ENCODE measurements around the gene PTGFRN.
A peak's percentile ranks its signal among the peaks of the same experiment; 100 is the strongest.
"Not testable (repeated sequence)": the region's sequence is repeated elsewhere in the genome, so short reads cannot be mapped to it uniquely, and the experiment has no call there.

The PTGFRN gene

DNA sequence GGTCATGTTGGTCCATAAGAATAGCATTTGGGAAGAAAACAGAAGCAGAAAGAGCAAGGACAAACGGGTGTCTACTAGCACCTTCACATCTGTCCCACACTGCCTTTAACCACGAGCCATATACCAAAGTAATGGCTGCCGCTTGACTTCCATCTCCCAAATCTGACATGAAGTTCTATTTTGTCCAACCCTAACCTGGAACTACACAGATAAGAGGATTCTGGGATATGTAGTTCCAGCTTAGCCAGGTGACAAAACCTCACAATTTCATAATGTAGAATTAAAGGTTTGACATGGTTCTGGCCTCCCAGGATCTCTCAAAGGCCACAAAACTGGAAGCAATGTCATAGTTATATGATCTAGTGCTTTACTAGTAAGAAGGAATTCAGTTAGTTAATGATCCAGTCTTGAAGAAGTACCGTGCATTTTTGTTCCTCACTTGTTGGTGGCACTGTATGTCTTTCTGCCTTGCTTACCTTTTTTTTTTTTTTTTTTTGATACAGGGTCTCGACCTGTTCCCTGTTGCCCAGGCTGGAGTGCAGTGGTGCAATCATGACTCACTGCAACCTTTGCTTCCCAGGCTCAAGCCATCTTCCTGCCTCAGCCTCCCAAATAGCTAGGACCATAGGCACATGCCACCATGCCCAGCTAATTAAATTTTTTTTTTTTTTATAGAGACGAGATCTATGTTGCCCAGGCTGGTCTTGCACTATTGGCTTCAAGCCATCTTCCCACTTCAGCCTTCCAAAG lies 17.5 kb downstream of the PTGFRN start:
- DNase-seq = no peak
- no peaks in the 10 kb centered on the region for H3K4me1 ChIP-seq (ENCODE audit: control insufficient read depth, insufficient read depth, low read length, poor library complexity, severe bottlenecking)
- H3K27me3 ChIP-seq (replicated peaks; ENCODE audit: control insufficient read depth, insufficient read depth, low read length, poor library complexity, severe bottlenecking) = no peaks in the 10 kb centered on the region
- no peak overlapping the region for H3K27ac ChIP-seq (ENCODE audit: insufficient read depth, low read length, poor library complexity, severe bottlenecking)
- no peaks in the 10 kb centered on the region for H3K9me3 ChIP-seq (ENCODE audit: control insufficient read depth, low read length)
- H3K36me3 ChIP-seq (ENCODE audit: control insufficient read depth, insufficient read depth, low read length) = no peaks in the 10 kb centered on the region
- no peak overlapping the region for H3K4me3 ChIP-seq (ENCODE audit: insufficient read depth, low read depth, low read length, poor library complexity, severe bottlenecking)

DNA sequence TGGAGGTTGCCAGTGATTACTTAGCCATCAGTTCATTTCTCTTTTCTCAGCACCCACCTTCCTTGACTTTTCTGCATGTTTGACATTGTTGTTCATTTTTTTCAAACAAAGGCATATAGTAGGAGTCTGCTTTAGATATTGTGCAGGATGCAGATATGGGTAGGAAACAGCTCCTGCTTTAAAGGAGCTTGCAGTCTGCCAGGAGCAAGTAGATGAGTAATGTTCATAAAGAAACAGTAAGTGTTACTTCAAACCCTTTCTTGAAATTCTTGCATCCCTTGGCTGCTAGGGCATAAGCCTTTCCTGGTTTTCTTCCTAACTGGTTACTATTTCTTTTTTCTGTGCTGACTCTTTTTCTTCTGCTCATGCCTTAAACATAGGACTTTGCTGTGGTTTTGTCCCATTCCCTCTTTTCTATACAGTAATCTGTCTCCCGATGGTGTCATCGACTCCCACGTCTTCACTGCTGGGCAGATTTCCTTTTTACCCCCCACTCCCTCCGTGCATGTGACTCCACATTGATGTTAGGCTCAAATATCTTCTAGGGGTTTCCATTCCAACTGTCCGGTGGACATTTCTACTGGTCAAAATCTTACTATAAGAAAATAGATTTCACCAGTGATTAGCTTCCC lies 20.4 kb downstream of the PTGFRN start:
- Histone ChIP-seq H3K36me3 (ENCODE audit: control insufficient read depth, insufficient read depth, low read length) (no peaks in the 10 kb centered on the region), H3K9me3 (ENCODE audit: control insufficient read depth, low read length) (no peaks in the 10 kb centered on the region), H3K27ac (ENCODE audit: insufficient read depth, low read length, poor library complexity, severe bottlenecking) (no peak overlapping the region)

DNA sequence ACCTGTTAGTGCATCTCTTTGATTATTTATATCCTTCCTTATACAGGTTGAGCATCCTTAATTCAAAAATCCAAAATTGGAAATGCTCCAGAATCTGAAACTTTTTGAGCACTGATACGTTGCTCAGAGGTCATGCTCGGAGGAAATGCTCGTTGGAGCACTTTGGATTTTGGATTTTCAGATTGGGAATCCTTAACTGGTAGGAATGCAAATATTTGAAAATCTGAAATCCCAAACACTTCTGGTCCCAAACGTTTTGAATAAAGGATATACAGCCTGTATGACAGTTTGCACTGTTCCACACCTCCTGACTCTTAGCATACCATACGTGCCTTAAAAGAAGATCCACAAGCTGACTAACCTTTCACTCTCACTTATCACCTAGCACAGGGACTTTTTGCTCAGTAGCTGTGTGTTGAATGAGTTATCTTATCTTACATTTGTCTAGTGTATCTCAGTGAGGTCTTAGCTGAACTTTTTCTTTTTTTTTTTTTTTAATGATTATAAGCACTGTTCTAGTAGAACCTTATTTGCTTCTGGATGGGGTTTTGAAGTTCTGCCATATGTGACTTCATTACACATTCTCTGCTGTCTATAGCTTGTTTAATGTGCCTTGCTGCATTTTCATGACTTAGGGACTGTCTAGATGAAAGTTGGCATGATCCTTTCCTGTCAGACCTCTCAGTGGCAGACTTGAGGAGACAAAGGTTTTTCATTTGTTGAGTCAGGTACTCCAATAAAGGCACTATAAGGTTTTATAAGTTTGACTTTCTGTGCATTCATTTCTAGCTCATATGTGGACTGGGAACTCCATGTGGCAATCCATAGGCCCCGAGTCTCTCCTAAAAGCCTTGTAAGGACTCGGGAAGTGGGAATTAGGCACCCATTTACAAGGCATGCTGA lies 21.6 kb downstream of the PTGFRN start:
- Histone ChIP-seq H3K27me3 (replicated peaks; ENCODE audit: control insufficient read depth, insufficient read depth, low read length, poor library complexity, severe bottlenecking) (no peaks in the 10 kb centered on the region), H3K27ac (ENCODE audit: insufficient read depth, low read length, poor library complexity, severe bottlenecking) (no peak overlapping the region), H3K4me1 (ENCODE audit: control insufficient read depth, insufficient read depth, low read length, poor library complexity, severe bottlenecking) (peaks cover 11% of the 10 kb centered on the region), H3K9me3 (ENCODE audit: control insufficient read depth, low read length) (no peaks in the 10 kb centered on the region), H3K4me3 (ENCODE audit: insufficient read depth, low read depth, low read length, poor library complexity, severe bottlenecking) (no peak overlapping the region), H3K36me3 (ENCODE audit: control insufficient read depth, insufficient read depth, low read length) (no peaks in the 10 kb centered on the region)
- DNase-seq = no peak

More for the DNA sequence above, 20.4 kb downstream of the PTGFRN start:
- Histone ChIP-seq H3K4me1 (ENCODE audit: control insufficient read depth, insufficient read depth, low read length, poor library complexity, severe bottlenecking) (peaks cover 10% of the 10 kb centered on the region), H3K4me3 (ENCODE audit: insufficient read depth, low read depth, low read length, poor library complexity, severe bottlenecking) (no peak overlapping the region), H3K27me3 (replicated peaks; ENCODE audit: control insufficient read depth, insufficient read depth, low read length, poor library complexity, severe bottlenecking) (no peaks in the 10 kb centered on the region)
- DNase-seq = no peak

DNA sequence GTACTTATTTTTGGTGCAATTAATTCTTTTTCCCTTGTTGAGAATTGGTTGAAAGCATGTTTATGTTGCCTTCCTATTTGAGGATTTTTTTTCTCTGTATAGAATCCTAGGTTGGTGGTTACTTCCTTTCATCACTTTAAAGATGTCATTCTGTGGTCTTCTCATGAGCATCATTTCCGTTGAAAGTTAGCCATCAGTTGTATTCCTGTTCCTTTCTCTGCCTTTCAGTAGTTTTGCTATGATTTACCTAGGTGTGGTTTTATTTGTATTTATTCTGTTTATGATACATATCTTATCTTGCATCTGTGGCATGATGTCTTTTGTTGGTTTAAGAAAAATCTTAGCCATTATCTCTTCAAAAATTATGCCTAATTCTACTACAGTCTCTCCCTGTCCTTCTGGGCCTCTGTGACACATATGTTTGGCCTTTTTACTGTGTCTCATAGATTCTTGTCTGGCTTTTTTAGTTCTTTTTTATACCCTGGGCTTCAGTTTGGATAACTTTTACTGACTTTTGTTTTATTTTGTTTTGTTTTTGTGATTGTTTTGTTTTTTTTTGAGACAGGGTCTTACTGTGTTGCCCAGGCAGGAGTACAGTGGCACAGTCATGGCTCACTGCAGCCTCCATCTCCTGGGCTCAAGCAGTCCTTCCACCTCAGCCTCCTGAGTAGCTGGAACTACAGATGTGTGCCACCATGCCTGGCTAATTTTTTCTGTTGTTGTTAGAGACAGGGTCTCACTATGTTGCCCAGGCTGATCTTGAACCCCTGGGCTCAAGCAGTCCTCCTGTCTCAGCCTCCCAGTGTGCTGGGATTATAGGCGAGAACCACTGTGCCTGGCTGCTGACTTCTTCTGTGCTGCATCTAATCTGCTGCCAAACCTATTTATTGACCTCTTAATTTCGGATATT lies 24.1 kb downstream of the PTGFRN start:
- no peak overlapping the region for H3K4me3 ChIP-seq (ENCODE audit: insufficient read depth, low read depth, low read length, poor library complexity, severe bottlenecking)
- H3K36me3 ChIP-seq (ENCODE audit: control insufficient read depth, insufficient read depth, low read length) = no peaks in the 10 kb centered on the region
- no peaks in the 10 kb centered on the region for H3K9me3 ChIP-seq (ENCODE audit: control insufficient read depth, low read length)
- H3K4me1 ChIP-seq (ENCODE audit: control insufficient read depth, insufficient read depth, low read length, poor library complexity, severe bottlenecking) = peaks cover 11% of the 10 kb centered on the region
- H3K27ac ChIP-seq (ENCODE audit: insufficient read depth, low read length, poor library complexity, severe bottlenecking) = peak overlapping the region; percentile 9
- DNase-seq = no peak
- no peaks in the 10 kb centered on the region for H3K27me3 ChIP-seq (replicated peaks; ENCODE audit: control insufficient read depth, insufficient read depth, low read length, poor library complexity, severe bottlenecking)

DNA sequence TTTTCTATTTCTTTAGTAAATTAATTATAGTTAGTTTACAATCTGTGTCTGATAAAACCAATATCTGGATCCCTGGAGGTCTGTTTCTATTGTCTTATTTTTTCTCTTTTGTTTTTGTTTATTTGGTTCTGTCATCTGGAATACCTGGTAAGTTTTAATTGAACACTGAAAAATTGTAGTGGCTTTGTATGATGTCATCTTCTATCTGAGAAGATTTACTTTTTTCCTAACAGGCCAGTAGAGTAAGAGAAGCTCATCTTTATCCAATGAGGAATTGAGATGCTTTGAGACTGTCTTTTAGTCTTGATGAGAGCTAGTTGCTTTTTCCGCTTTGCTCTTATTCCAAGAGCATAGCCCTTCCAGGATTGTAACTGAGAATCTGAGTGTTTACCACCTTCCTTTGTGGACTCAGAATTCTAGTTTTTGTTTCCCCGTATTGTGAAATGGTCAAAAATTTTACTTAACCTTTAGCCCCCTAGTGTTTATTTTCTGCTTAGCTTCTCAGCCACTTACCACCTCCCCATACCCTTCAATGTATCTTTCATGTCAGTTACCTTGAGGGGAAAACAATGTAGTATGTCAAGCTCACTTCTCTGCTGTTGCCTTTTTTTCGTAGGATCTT lies 25.0 kb downstream of the PTGFRN start:
- H3K27ac ChIP-seq (ENCODE audit: insufficient read depth, low read length, poor library complexity, severe bottlenecking) = no peak overlapping the region
- no peaks in the 10 kb centered on the region for H3K27me3 ChIP-seq (replicated peaks; ENCODE audit: control insufficient read depth, insufficient read depth, low read length, poor library complexity, severe bottlenecking)
- no peaks in the 10 kb centered on the region for H3K36me3 ChIP-seq (ENCODE audit: control insufficient read depth, insufficient read depth, low read length)
- no peaks in the 10 kb centered on the region for H3K9me3 ChIP-seq (ENCODE audit: control insufficient read depth, low read length)
- H3K4me3 ChIP-seq (ENCODE audit: insufficient read depth, low read depth, low read length, poor library complexity, severe bottlenecking) = no peak overlapping the region
- no peak for DNase-seq
- peaks cover 11% of the 10 kb centered on the region for H3K4me1 ChIP-seq (ENCODE audit: control insufficient read depth, insufficient read depth, low read length, poor library complexity, severe bottlenecking)

DNA sequence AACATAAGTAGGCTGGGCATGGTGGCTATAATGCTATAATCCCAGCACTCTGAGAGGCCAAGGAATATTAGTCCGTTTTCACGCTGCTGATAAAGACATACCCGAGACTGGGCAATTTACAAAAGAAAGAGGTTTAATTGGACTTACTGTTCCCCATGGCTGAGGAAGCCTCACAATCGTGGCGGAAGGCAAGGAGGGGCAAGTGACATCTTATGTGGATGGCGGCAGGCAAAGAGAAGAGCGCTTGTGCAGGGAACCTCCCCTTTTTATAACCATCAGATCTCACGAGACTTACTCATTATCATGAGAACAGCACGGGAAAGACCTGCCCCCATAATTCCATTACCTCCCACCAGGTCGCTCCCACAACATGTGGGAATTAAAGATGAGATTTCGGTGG lies 28.5 kb downstream of the PTGFRN start:
- no peak for DNase-seq
- H3K27ac ChIP-seq (ENCODE audit: insufficient read depth, low read length, poor library complexity, severe bottlenecking) = no peak overlapping the region
- no peaks in the 10 kb centered on the region for H3K36me3 ChIP-seq (ENCODE audit: control insufficient read depth, insufficient read depth, low read length)
- no peak overlapping the region for H3K4me3 ChIP-seq (ENCODE audit: insufficient read depth, low read depth, low read length, poor library complexity, severe bottlenecking)
- no peaks in the 10 kb centered on the region for H3K9me3 ChIP-seq (ENCODE audit: control insufficient read depth, low read length)
- H3K4me1 ChIP-seq (ENCODE audit: control insufficient read depth, insufficient read depth, low read length, poor library complexity, severe bottlenecking) = peaks cover 15% of the 10 kb centered on the region
- H3K27me3 ChIP-seq (replicated peaks; ENCODE audit: control insufficient read depth, insufficient read depth, low read length, poor library complexity, severe bottlenecking) = no peaks in the 10 kb centered on the region

DNA sequence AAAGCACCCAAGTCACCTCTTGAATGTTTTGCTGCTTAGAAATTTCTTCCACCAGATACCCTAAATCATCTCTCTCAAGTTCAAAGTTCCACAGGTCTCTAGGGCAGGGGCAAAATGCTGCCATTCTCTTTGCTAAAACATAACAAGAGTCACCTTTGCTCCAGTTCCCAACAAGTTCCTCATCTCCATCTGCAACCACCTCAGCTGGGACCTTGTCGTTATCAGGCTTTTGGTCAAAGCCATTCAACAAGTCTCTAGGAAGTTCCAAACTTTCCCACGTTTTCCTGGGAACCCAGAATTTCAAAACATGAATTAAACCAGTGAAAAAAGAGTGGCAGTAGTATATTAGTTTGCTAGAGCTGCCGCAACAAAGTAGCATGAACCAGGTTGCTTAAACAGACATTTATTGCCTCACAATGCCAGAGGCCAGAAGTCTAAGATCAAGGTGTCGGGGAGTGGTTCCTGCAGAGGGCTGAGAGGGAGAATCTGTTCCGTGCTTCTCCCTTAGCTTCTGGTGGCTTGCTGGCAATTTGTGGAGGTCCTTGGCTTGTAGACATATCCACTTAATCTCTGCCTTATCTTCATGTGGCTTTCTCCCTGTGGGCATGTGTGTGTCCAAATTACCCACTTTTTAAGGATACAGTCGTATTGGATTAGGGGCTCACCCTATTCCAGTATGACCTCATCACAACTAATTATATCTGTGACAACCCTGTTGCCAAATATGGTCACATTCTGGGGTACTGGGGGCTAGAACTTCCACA lies 30.2 kb downstream of the PTGFRN start:
- H3K4me1 ChIP-seq (ENCODE audit: control insufficient read depth, insufficient read depth, low read length, poor library complexity, severe bottlenecking); H3K4me3 ChIP-seq (ENCODE audit: insufficient read depth, low read depth, low read length, poor library complexity, severe bottlenecking); H3K9me3 ChIP-seq (ENCODE audit: control insufficient read depth, low read length); H3K36me3 ChIP-seq (ENCODE audit: control insufficient read depth, insufficient read depth, low read length); H3K27ac ChIP-seq (ENCODE audit: insufficient read depth, low read length, poor library complexity, severe bottlenecking); DNase-seq; H3K27me3 ChIP-seq (replicated peaks; ENCODE audit: control insufficient read depth, insufficient read depth, low read length, poor library complexity, severe bottlenecking): not testable (repeated sequence)

DNA sequence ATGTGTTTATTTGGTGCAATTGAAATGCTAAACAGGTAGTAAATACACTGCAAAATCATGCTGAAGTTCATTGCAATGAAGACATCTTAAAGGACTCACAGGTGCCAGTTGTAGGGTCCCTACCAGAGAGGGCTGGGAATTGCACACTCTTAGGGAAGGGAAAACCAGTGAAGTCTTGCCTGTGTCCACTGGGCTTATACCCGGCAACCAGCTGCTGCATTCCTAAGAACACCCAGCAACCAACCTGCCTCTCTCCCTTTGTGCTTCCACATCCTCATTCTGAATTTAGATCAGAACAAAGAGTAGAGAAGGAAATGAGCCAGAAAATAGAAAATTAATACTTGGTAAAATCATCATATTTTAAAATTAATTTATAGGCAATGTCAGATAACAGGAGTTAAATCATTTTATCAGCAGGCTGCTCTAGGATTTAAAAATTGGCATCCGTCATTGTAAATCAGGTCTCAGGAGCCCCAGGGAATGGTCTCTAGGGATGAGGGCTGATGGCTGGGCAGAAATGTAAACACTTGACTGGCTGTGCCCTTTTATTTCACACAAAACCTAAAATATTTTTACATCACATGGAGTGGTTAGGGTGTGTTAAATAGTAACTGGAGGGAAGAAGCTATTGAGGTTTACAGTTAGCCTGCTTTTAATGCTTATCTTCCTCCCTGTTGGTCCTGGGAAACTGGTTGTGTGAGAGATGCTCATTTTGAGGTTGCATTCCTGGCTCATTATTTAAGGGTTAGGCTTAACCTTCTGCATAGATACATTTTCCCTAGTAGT lies 31.3 kb downstream of the PTGFRN start:
- no peak overlapping the region for H3K27ac ChIP-seq (ENCODE audit: insufficient read depth, low read length, poor library complexity, severe bottlenecking)
- H3K4me1 ChIP-seq (ENCODE audit: control insufficient read depth, insufficient read depth, low read length, poor library complexity, severe bottlenecking) = peaks cover 4% of the 10 kb centered on the region
- no peaks in the 10 kb centered on the region for H3K36me3 ChIP-seq (ENCODE audit: control insufficient read depth, insufficient read depth, low read length)
- H3K4me3 ChIP-seq (ENCODE audit: insufficient read depth, low read depth, low read length, poor library complexity, severe bottlenecking) = no peak overlapping the region
- no peak for DNase-seq
- no peaks in the 10 kb centered on the region for H3K27me3 ChIP-seq (replicated peaks; ENCODE audit: control insufficient read depth, insufficient read depth, low read length, poor library complexity, severe bottlenecking)
- no peaks in the 10 kb centered on the region for H3K9me3 ChIP-seq (ENCODE audit: control insufficient read depth, low read length)
